Measurements from ENCODE around the gene GRAP. TPM values are rescaled to one million over a fixed set of nuclear protein-coding genes. Genes with fewer than 3 reads are reported as not detected.

GRAP gene
- total RNA-seq, 1 experiment from 2014 or later, result 0.55 TPM

GRCh38 chr17:19006698-19007097, 40.1 kb downstream of the GRAP start:
- Mint-ChIP-seq H3K4me3 (peak overlapping the region in 1 of 2 experiments; percentile 53; a peak in 1 of 5 replicates), H3K27ac (no peak overlapping the region), H3K36me3 (ENCODE audit: insufficient read depth in 1 of 3, low read depth in 3 of 3) (peaks cover 0 to 14% (median 13%) of the 10 kb centered on the region in 3 experiments; a peak in 6 of 7 replicates), H3K4me1 (peaks cover 21 to 38% of the 10 kb centered on the region in 2 experiments), H3K27me3 (ENCODE audit: low read depth) (peaks cover 5% of the 10 kb centered on the region; the same call in 1 of the 2 replicates), H3K9me3 (peaks cover 3 to 8% of the 10 kb centered on the region in 2 experiments; a peak in 4 of 5 replicates)
- no peak overlapping the region for H4K8ac ChIP-seq (replicated peaks; ENCODE audit: insufficient read length, low read depth, low read length)
- H4K91ac ChIP-seq (ENCODE audit: insufficient read length, low read depth, low read length), result no peak overlapping the region
- H2AFZ ChIP-seq (ENCODE audit: low read length), result no peak overlapping the region
- H3K56ac ChIP-seq (ENCODE audit: insufficient read length, low read depth, low read length), result no peak overlapping the region
- H3K79me2 ChIP-seq (ENCODE audit: insufficient read depth, low read length), result peaks cover 4% of the 10 kb centered on the region; the same call in 1 of the 2 replicates
- H3K4me1 ChIP-seq (ENCODE audit: insufficient read depth, low read length), result no peaks in the 10 kb centered on the region; the same call in 1 of the 2 replicates
- no peak overlapping the region for H2BK20ac ChIP-seq (ENCODE audit: low read depth, low read length, poor library complexity, severe bottlenecking)
- H3K27me3 ChIP-seq (ENCODE audit: insufficient read depth, low read length), result no peaks in the 10 kb centered on the region
- no peak overlapping the region for H2BK120ac ChIP-seq (ENCODE audit: low read depth, low read length, poor library complexity, severe bottlenecking)
- no peak for TF ChIP-seq CTCF (conservative IDR thresholded peaks at IDR 0.05)
- no peak overlapping the region for H2BK5ac ChIP-seq (ENCODE audit: insufficient read length, low read length)
- peaks cover 12% of the 10 kb centered on the region for H3K23me2 ChIP-seq (ENCODE audit: insufficient read length, low read depth, low read length, poor library complexity, severe bottlenecking)
- no peak overlapping the region for H3K4me2 ChIP-seq (ENCODE audit: insufficient read depth, insufficient read length, low read length)
- H2BK15ac ChIP-seq (ENCODE audit: low read depth, low read length), result no peak overlapping the region
- H3K9me3 ChIP-seq (ENCODE audit: control insufficient read depth, low read depth, low read length), result no peaks in the 10 kb centered on the region
- H3K14ac ChIP-seq (ENCODE audit: insufficient read depth, low read length), result no peak overlapping the region
- no peak overlapping the region for H3T11ph ChIP-seq (ENCODE audit: low read length)
- H3K18ac ChIP-seq (ENCODE audit: insufficient read length, low read depth, low read length), result no peak overlapping the region
- no peak overlapping the region for H2BK12ac ChIP-seq (ENCODE audit: insufficient read length, low read depth, low read length)
- H3K79me1 ChIP-seq (ENCODE audit: insufficient read depth, low read depth, low read length, poor library complexity, severe bottlenecking), result peaks cover 9% of the 10 kb centered on the region
- no peak overlapping the region for H4K5ac ChIP-seq (ENCODE audit: insufficient read length, low read depth, low read length)
- no peaks in the 10 kb centered on the region for H4K20me1 ChIP-seq (ENCODE audit: control insufficient read depth, insufficient read depth, insufficient read length)
- H3K23ac ChIP-seq (ENCODE audit: insufficient read length, low read depth, low read length), result no peak overlapping the region
- H2AK5ac ChIP-seq (ENCODE audit: insufficient read length, low read length), result no peak overlapping the region
- no peak overlapping the region for H3K9ac ChIP-seq (ENCODE audit: extremely low read depth, insufficient read length, low read length)
- no peak overlapping the region for H3K27ac ChIP-seq (ENCODE audit: insufficient read length, low read depth, low read length)
- no peak overlapping the region for H3K4ac ChIP-seq (ENCODE audit: low read depth, low read length)
- no peak for DNase-seq

All from H9 (cell line).